Measurements from ENCODE around the gene TCP11L1. TPM values are rescaled to one million over a fixed set of nuclear protein-coding genes. Genes with fewer than 3 reads are reported as not detected.
A peak's percentile ranks its signal among the peaks of the same experiment; 100 is the strongest.

Gene TCP11L1
- total RNA-seq, 2 experiments from 2014 or later, result 24.6 to 26.1 TPM

DNA sequence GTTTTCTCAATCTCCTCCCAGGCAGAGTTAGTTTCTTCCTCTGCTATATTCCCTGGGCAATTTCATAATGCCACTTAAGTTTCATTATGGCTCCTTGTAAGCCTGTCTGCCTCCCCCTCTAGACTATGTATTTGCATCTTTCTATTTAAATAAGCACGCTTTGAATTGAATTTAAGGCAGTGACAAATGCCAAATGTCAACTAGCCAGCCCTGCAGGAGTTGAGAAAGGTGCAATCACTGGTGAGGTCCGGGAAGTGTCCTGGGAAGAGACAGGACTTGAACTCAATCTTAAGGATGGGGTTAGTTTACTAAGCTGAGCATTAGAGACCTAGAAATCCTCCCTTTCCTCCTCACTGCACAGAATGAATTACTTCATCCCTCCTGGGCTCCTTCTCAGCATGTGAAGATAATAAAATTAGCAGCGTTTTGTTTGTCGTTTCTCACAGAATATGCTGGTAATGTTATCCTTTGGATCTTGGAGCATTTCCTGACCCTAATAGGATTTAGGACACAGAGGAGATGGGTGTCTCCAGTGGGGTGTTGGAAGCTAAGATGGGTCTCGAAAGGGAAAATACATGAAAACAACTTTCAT lies 1.6 kb downstream of the TCP11L1 start:
- intact Hi-C loops (cut with micrococcal nuclease; ENCODE audit: unreplicated experiment), result no loop called here
- DNase-seq (ENCODE audit: low spot score), result peak; percentile 23
- no peaks in the 10 kb centered on the region for H4K20me1 ChIP-seq (ENCODE audit: insufficient read depth, low read length)
- no peaks in the 10 kb centered on the region for H3K9me3 ChIP-seq (ENCODE audit: low read length)
- POLR2A ChIA-PET, result interaction anchor here (2.3 kb wide), 1 partner anchor 147 kb away, joined by 12 read pairs; no protein-coding TSS in a partner anchor
- peak overlapping the region; percentile 88 for H3K4me3 ChIP-seq (ENCODE audit: low read depth, low read length, poor library complexity, severe bottlenecking)
- peaks cover 12% of the 10 kb centered on the region for H3K4me1 ChIP-seq (ENCODE audit: insufficient read depth, low read length, poor library complexity, severe bottlenecking)
- peaks cover 27% of the 10 kb centered on the region for H3K36me3 ChIP-seq (ENCODE audit: insufficient read depth, low read length)
- TSS peak; percentile 52 for BruUV-seq (replicated peaks)
- peak overlapping the region; percentile 69 for H3K27ac ChIP-seq (ENCODE audit: low read depth, low read length, poor library complexity, severe bottlenecking)
- TF ChIP-seq CTCF (conservative IDR thresholded peaks at IDR 0.05; ENCODE audit: low read length), result no peak
- TF ChIP-seq EZH2phosphoT487 (IDR thresholded peaks at IDR 0.05; ENCODE audit: borderline replicate concordance, low read depth, low read length), result no peak
- peaks cover 5% of the 10 kb centered on the region; the same call in 1 of the 2 replicates for H3K79me2 ChIP-seq (ENCODE audit: insufficient read depth, low read depth, low read length)
- H3K9me2 ChIP-seq (ENCODE audit: insufficient read depth, low read length), result no peaks in the 10 kb centered on the region
- CTCF ChIA-PET (ENCODE audit: unreplicated experiment), result no interaction called here
- no peak overlapping the region; the same call in 1 of the 2 replicates for H2AFZ ChIP-seq (ENCODE audit: low read length)
- peak overlapping the region; percentile 82 for H3K4me2 ChIP-seq (ENCODE audit: low read length)

DNA sequence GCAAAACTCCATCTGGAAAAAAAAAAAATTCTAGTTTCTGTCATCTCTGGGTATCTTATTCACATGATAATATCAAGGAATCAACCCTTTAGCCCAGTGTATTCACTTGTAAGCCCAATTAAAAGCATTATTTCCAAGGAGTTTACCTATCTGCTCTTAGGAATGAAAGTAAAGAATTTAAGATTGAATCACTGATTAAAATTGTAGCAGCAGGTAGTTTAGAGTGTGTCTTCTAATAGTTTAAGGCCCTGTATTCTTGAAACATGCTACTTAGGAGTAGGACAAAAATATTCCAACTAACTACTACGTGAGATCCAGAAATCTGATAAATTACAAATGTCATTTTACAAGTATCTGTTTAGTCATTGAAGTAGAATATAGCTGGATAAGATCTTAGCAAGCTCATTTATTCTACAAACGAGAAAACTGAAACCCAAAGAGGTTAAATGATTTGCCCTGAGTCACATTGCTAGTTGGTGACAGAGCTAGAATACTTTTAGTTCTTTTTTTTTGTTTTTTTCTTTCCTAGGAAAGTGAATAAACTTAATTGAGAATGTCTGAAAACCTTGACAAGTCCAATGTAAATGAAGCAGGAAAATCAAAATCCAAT lies 4.0 kb downstream of the TCP11L1 start:
- Histone ChIP-seq H2AFZ (ENCODE audit: low read length) (no peak overlapping the region), H3K4me3 (ENCODE audit: low read depth, low read length, poor library complexity, severe bottlenecking) (no peak overlapping the region), H3K4me1 (ENCODE audit: insufficient read depth, low read length, poor library complexity, severe bottlenecking) (peaks cover 12% of the 10 kb centered on the region), H4K20me1 (ENCODE audit: insufficient read depth, low read length) (no peaks in the 10 kb centered on the region), H3K36me3 (ENCODE audit: insufficient read depth, low read length) (peaks cover 50% of the 10 kb centered on the region), H3K27ac (ENCODE audit: low read depth, low read length, poor library complexity, severe bottlenecking) (no peak overlapping the region), H3K4me2 (ENCODE audit: low read length) (no peak overlapping the region), H3K9me3 (ENCODE audit: low read length) (no peaks in the 10 kb centered on the region), H3K79me2 (ENCODE audit: insufficient read depth, low read depth, low read length) (peaks cover 5% of the 10 kb centered on the region; the same call in 1 of the 2 replicates), H3K9me2 (ENCODE audit: insufficient read depth, low read length) (no peaks in the 10 kb centered on the region)
- ChIA-PET POLR2A (interaction anchor here (0.7 to 2.2 kb wide), 4 partner anchors 11 to 544 kb away, joined by 3 to 16 read pairs (median 6); no protein-coding TSS in a partner anchor), CTCF (ENCODE audit: unreplicated experiment) (interaction anchor here (0.6 kb wide), 1 partner anchor 536 kb away, joined by 3 read pairs; no protein-coding TSS in a partner anchor)
- no peak for TF ChIP-seq CTCF (conservative IDR thresholded peaks at IDR 0.05; ENCODE audit: low read length)
- TF ChIP-seq EZH2phosphoT487 (IDR thresholded peaks at IDR 0.05; ENCODE audit: borderline replicate concordance, low read depth, low read length), result no peak
- DNase-seq (ENCODE audit: low spot score), result no peak
- intact Hi-C loops (cut with micrococcal nuclease; ENCODE audit: unreplicated experiment), result no loop called here
- BruUV-seq (replicated peaks), result no TSS peak
